ENCODE measurements around the gene APBB2.

APBB2 gene

DNA sequence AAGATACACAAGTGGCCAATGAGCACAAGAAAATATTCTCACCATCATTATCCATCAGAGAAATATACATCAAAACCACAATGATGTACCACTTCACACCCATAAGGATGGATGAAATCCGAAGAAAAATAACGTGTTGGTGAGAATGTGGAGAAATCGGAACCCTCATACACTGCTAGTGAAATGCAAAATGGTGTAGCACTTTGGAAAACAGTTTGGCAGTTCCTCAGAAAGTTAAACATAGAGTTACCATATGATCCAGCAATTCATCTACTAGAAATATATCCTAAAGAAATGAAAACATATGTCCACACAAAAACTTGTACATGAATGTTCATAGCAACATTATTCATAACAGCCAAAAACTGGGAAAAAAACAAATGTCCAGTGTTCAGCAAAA is 18.5 kb upstream of the APBB2 start:
- no peak overlapping the region for H3K4me3 ChIP-seq (ENCODE audit: low read depth, low read length)
- in situ Hi-C loops (cut with HindIII; ENCODE audit: low sequenced_read_pairs), result no loop called here
- no peak for DNase-seq (ENCODE audit: low read depth)
- TF ChIP-seq CTCF (IDR thresholded peaks at IDR 0.05; ENCODE audit: low read depth, low read length, missing control alignments), result no peak

DNA sequence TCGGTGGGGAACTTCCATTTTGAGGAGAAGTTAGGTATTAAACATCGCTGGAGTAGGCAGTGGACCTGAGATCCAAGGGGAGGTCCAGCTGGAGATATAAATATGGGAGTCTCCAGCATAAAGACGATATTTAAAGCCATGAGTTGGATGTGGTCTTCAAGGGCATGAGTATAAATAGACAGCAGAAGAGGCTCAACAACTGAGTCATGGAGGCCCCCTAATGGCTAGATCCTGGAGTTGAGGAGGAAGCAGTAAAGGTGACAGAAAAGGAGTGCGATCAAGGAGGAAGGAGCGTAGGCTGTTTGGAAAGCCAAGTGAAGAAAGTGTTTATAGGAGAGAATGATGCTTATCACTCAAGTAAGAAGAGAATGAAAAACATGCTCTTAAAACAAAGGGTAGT is 18.1 kb upstream of the APBB2 start:
- in situ Hi-C loops (cut with HindIII; ENCODE audit: low sequenced_read_pairs), result no loop called here
- no peak overlapping the region for H3K4me3 ChIP-seq (ENCODE audit: low read depth, low read length)
- TF ChIP-seq CTCF (IDR thresholded peaks at IDR 0.05; ENCODE audit: low read depth, low read length, missing control alignments), result no peak
- DNase-seq (ENCODE audit: low read depth), result no peak

DNA sequence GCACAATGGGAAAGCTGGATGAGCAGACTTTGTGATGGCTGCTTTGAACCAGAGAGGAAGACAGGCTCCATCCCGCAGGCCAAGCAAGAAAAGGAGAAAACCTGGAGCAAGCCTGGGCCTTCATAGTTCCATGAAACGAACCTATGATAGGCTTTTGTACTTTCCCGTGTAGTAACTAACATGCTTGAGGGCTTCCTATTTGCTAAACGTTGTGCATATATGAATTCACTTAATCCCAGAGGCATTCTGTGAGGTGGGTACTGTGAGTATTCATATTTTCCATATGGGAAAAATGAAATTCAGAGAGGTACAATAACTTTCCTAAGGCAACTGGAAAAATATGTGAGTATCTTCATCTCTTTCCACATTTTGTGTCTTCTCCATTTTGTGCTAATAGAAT is 13.6 kb upstream of the APBB2 start:
- in situ Hi-C loops (cut with HindIII; ENCODE audit: low sequenced_read_pairs), result no loop called here
- TF ChIP-seq CTCF (IDR thresholded peaks at IDR 0.05; ENCODE audit: low read depth, low read length, missing control alignments), result no peak
- no peak overlapping the region for H3K4me3 ChIP-seq (ENCODE audit: low read depth, low read length)
- no peak for DNase-seq (ENCODE audit: low read depth)

GRCh38 chr4:41221850-41222645 is 7.7 kb upstream of the APBB2 start:
- DNase-seq (ENCODE audit: low read depth), result no peak
- in situ Hi-C loops (cut with HindIII; ENCODE audit: low sequenced_read_pairs), result no loop called here
- no peak overlapping the region for H3K4me3 ChIP-seq (ENCODE audit: low read depth, low read length)
- TF ChIP-seq CTCF (IDR thresholded peaks at IDR 0.05; ENCODE audit: low read depth, low read length, missing control alignments), result no peak

GRCh38 chr4:41219421-41219950 is 5.1 kb upstream of the APBB2 start:
- H3K4me3 ChIP-seq (ENCODE audit: low read depth, low read length), result no peak overlapping the region
- in situ Hi-C loops (cut with HindIII; ENCODE audit: low sequenced_read_pairs), result no loop called here
- TF ChIP-seq CTCF (IDR thresholded peaks at IDR 0.05; ENCODE audit: low read depth, low read length, missing control alignments), result no peak
- no peak for DNase-seq (ENCODE audit: low read depth)

DNA sequence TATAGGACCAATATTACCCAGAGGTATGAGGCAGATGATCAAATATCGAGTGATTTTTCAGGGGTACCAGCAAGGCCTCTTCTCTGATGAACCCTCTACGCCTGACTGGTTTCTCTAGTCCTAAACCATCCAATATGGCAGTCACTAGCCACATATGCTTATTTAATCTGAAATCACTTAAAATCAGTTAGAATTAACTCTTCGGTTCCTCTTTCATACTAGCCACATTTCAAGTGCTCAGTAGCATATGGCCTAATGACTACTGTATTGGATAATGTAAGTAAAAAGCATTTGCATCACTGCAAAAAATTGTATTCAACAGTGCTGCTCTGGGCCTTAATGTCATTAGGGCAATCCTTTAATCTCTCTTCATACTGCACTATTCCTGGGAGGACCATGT is 4.4 kb upstream of the APBB2 start:
- H3K4me3 ChIP-seq (ENCODE audit: low read depth, low read length), result no peak overlapping the region
- TF ChIP-seq CTCF (IDR thresholded peaks at IDR 0.05; ENCODE audit: low read depth, low read length, missing control alignments), result no peak
- DNase-seq (ENCODE audit: low read depth), result no peak
- in situ Hi-C loops (cut with HindIII; ENCODE audit: low sequenced_read_pairs), result no loop called here
